A673 (cell line): Measurements from ENCODE around the gene CREB5.

Source experiments
- CTCF ChIP-seq: fragments of 300-800, 200-600 bp; sonication (generic); conservative IDR thresholded peaks from 2 replicates; pipeline ENCODE4 v1.5.1; 2017; ENCODE audit warnings: low read depth, mild to moderate bottlenecking, antibody characterized with exemption, low read length, moderate library complexity, mixed read lengths
- EZH2 ChIP-seq: fragments of 200-600 bp; sonication (generic); IDR thresholded peaks from 2 replicates; pipeline ENCODE4 v1.6.1; 2017; ENCODE audit warnings: borderline replicate concordance, low read depth, mild to moderate bottlenecking, mixed read lengths, antibody characterized with exemption, low read length; ENCODE audit not compliant: poor library complexity, severe bottlenecking

GRCh38 chr7:28466341-28466740, 54.0 kb downstream of the CREB5 start:
- TF ChIP-seq CTCF (no peak), EZH2 (no peak)
